Measurements from ENCODE around the gene F8. TPM values are rescaled to one million over a fixed set of nuclear protein-coding genes. Genes with fewer than 3 reads are reported as not detected.

F8 gene
- total RNA-seq, 1 donor from 2014 or later = 49.7 TPM

DNA sequence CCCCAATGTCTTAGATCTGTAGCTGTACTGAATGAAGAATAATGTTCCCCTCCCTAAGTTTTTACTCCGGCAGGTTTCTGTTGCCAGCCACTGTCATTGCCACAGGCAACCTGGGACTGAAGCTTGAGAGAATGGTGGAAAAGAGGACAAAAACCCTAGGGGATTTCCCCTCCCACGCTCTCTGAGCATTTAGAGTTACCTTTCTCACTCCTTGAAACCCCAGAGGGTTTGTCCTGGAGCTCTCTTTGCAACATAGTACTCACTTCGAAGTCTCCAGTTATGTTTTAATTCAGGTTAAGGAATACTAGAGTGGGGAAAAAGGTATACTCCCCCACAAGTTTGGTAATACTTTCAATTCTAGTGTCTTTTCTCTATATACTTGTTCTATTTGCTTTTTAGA, 31.5 kb downstream of the F8 start:
- intact Hi-C loops (cut with micrococcal nuclease) = no loop called here
- Histone ChIP-seq H3K9me3 (replicated peaks) (no peaks in the 10 kb centered on the region), H3K27ac (replicated peaks) (no peak overlapping the region), H3K36me3 (no peaks in the 10 kb centered on the region), H3K4me1 (no peaks in the 10 kb centered on the region), H3K27me3 (ENCODE audit: low read depth) (no peaks in the 10 kb centered on the region), H3K4me3 (no peak overlapping the region)
- TF ChIP-seq, protein P1, sequence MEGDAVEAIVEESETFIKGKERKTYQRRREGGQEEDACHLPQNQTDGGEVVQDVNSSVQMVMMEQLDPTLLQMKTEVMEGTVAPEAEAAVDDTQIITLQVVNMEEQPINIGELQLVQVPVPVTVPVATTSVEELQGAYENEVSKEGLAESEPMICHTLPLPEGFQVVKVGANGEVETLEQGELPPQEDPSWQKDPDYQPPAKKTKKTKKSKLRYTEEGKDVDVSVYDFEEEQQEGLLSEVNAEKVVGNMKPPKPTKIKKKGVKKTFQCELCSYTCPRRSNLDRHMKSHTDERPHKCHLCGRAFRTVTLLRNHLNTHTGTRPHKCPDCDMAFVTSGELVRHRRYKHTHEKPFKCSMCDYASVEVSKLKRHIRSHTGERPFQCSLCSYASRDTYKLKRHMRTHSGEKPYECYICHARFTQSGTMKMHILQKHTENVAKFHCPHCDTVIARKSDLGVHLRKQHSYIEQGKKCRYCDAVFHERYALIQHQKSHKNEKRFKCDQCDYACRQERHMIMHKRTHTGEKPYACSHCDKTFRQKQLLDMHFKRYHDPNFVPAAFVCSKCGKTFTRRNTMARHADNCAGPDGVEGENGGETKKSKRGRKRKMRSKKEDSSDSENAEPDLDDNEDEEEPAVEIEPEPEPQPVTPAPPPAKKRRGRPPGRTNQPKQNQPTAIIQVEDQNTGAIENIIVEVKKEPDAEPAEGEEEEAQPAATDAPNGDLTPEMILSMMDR (IDR thresholded peaks at IDR 0.05; ENCODE audit: borderline replicate concordance) = no peak
- DNase-seq = no peak

GRCh38 chrX:154990496-154990895, 32.0 kb downstream of the F8 start:
- TF ChIP-seq, protein P1 (IDR thresholded peaks at IDR 0.05; ENCODE audit: borderline replicate concordance) = no peak
- H3K36me3 ChIP-seq = no peaks in the 10 kb centered on the region
- intact Hi-C loops (cut with micrococcal nuclease) = no loop called here
- no peak overlapping the region for H3K4me3 ChIP-seq
- no peak for DNase-seq
- H3K9me3 ChIP-seq (replicated peaks) = no peaks in the 10 kb centered on the region
- H3K27ac ChIP-seq (replicated peaks) = no peak overlapping the region
- no peaks in the 10 kb centered on the region for H3K27me3 ChIP-seq (ENCODE audit: low read depth)
- no peaks in the 10 kb centered on the region for H3K4me1 ChIP-seq

- Histone ChIP-seq H3K27me3 (ENCODE audit: low read depth) (no peaks in the 10 kb centered on the region), H3K36me3 (no peaks in the 10 kb centered on the region), H3K4me1 (no peaks in the 10 kb centered on the region), H3K4me3 (no peak overlapping the region), H3K27ac (replicated peaks) (no peak overlapping the region), H3K9me3 (replicated peaks) (no peaks in the 10 kb centered on the region)
- TF ChIP-seq, protein P1 (IDR thresholded peaks at IDR 0.05; ENCODE audit: borderline replicate concordance) = no peak
- intact Hi-C loops (cut with micrococcal nuclease) = no loop called here
- no peak for DNase-seq
Observed at GRCh38 chrX:154988719-154989118, 33.8 kb downstream of the F8 start.

DNA sequence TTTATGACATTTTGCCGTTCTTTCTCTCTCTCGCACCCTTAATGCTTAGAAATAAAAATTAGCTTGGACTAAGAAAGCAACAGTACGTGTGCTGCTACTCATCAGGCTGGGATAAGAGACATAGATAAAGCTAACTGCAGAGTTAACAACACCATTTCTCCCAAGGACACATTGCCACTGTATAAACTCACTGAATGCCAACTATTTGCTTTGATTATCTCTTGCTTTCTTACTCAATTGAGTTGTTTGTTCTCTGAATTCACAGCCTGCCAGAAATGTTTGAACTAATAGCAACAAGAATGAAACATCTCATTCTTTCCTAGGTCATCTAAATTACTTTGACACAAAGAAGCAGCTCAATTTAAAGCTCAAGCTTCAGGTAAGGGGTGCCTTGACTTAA, 34.6 kb downstream of the F8 start:
- intact Hi-C loops (cut with micrococcal nuclease) = no loop called here
- H3K4me3 ChIP-seq = no peak overlapping the region
- H3K27me3 ChIP-seq (ENCODE audit: low read depth) = no peaks in the 10 kb centered on the region
- TF ChIP-seq, protein P1 (IDR thresholded peaks at IDR 0.05; ENCODE audit: borderline replicate concordance) = no peak
- no peaks in the 10 kb centered on the region for H3K4me1 ChIP-seq
- no peak for DNase-seq
- H3K9me3 ChIP-seq (replicated peaks) = no peaks in the 10 kb centered on the region
- H3K36me3 ChIP-seq = no peaks in the 10 kb centered on the region
- no peak overlapping the region for H3K27ac ChIP-seq (replicated peaks)

GRCh38 chrX:154986826-154987575, 35.5 kb downstream of the F8 start:
- no peaks in the 10 kb centered on the region for H3K27me3 ChIP-seq (ENCODE audit: low read depth)
- H3K4me1 ChIP-seq = no peaks in the 10 kb centered on the region
- no peaks in the 10 kb centered on the region for H3K9me3 ChIP-seq (replicated peaks)
- H3K36me3 ChIP-seq = no peaks in the 10 kb centered on the region
- DNase-seq = no peak
- H3K27ac ChIP-seq (replicated peaks) = no peak overlapping the region
- no peak overlapping the region for H3K4me3 ChIP-seq
- TF ChIP-seq, protein P1 (IDR thresholded peaks at IDR 0.05; ENCODE audit: borderline replicate concordance) = peak; percentile 35
- intact Hi-C loops (cut with micrococcal nuclease) = no loop called here

Data from left ventricle myocardium inferior (tissue), 1 donor.